HG02588 (cell line): ENCODE results near the gene VSIG10L.

ENCODE experiments used
- ATAC-seq: cut with Tn5 transposase; IDR thresholded peaks from one replicate; pipeline ENCODE4 v1.9.1; 2021; ENCODE audit warnings: mild to moderate bottlenecking, moderate library complexity; ENCODE audit not compliant: unreplicated experiment

VSIG10L gene

DNA sequence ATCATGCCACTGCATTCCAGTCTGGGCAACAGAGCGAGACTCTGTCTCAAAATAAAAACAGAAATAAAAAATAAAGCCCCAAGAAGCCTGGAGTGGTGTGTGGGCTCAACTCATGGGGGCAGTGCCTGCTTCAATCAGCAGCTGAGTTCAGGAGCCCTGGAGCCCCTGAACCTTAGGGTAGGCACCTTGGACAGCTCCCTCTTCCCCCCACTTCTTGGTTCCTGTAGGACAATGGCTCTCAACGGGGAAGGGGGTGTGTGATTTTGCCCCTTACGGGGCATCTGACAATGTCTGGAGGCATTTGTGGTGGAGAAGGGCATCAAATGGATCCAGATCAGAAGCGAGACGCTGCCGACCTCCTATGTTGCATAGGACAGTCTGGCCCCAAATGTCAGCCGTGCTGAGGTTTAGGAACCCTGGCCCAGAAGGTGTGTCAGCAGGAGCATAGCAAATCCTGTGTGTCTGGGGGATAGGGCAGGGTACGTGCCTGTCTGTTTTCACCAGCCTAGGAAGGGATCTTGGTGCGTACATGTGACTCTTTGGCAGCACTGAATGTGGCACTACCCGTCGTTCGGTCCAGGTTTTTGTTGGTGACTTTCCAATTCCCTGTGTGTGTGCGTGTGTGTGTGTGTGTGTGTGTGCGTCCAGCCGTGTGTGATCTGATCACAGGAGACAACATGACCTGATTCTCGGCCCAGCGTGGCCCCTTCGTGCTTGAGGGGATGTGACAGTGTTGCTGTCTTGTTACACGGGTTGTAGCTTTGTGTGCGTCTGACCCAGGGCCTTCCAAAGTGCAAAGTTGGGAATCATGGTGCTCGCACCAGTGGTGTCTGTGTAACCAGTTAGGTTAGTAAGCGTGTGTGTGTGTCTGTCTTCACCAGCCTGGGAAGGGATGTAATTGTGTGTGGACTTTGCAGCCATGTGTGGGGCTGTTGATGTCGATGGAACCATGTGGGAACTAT is 23.0 kb downstream of the VSIG10L start:
- ATAC-seq: no peak

DNA sequence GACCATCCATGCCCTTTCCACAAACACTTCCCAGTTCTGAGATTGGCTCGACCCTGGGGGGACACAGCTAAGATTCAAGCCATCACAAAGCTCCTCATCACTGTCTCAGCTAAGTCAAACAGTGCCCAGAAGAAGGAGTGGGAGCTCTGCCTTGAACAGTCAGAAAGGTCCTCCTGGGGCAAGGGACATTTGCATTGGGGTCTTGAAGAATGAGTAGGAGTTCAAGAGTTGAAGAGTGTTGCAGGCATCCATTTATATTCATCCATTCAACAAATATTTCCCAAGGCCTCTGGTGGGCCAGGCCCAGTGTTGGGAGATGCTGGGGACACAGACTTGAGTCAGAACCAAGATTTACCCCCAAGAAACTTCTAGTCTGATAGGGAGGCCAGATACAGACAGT is 24.0 kb downstream of the VSIG10L start:
- no peak for ATAC-seq

DNA sequence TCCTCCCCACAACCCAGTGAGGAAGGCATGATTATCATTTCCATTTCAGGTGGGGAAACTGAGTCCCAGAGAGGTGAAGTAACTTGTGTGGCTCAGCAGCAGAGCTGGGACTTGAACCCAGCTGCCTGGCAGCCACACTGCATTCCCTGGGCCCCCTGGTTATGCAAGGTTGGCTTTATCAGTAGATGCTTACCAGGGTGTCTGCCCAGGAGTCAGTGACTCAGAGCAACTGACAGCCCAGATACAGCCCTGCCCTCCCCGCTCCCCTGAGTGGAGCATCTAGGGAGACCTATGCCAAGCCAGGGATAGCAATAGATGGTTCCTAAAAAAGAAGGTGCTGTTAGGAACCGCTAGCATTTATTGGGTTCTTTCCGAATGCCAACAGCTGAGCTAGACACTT is 24.6 kb downstream of the VSIG10L start:
- ATAC-seq: no peak

DNA sequence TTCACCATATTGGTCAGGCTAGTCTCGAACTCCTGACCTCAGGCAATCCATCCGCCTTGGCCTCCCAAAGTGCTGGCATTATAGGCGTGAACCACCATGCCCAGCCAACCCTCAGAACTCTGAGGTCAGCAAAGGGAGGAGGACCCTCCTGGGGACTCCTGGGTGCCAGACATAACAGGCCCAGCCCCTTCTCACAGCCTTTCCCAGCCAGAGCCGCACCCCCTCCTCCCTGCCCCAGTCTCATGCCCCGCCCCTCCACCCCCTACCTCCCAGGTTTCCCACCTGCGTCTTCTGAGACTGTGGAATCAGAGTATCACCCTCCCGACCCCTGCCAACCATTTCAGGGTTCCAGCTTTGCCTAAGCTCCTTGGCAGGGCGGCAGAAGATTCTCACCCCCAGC is 25.3 kb downstream of the VSIG10L start:
- ATAC-seq: no peak

DNA sequence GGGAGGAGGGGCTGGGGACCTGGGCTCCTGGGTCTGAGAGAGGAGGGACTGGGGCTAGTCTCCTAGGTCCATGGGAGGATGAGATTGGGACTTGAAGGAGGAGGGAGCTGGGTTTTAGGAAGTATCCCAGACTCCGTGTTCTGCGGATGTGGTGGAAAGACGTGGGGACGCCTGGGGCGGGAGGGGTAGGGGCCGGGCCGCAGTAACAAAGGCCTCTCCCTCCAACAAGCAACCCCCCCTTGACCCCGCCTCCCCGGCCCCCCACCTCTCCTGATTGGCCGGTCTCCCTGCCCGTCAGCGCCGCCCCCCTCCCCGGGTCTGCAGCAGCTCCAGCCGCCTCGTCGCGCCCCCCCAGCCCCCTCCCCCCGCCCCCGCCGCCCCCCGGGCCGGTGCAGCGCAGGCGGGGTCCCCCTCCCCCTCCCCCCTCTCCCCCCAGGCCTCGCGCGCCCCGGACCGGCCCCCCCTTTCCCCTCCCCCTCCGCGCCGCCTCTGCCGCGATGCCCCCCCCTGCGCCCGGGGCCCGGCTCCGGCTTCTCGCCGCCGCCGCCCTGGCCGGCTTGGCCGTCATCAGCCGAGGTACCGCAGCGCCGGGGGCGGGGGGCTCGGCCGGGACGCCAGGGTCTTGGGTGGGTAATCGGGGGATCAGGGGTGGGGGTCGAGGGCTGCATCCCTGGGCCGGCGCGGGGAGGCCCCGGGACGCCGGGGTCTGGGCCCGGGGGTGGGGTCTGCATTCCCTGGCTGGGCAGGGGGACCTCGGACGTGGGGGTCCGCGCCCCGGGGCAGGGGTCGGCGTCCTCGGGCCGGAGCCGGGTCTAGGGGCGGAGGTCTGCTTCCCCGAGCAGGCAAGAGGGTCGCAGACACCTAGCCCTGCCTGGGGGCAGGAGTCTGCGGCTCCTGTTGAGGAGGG is 30.3 kb downstream of the VSIG10L start, which contains the start of gene IGLON5:
IGLON5 (plus strand) TSS at position 294 of the 907 bp plus-strand sequence; CDS start at position 498, 204 bp downstream.
- no peak for ATAC-seq

DNA sequence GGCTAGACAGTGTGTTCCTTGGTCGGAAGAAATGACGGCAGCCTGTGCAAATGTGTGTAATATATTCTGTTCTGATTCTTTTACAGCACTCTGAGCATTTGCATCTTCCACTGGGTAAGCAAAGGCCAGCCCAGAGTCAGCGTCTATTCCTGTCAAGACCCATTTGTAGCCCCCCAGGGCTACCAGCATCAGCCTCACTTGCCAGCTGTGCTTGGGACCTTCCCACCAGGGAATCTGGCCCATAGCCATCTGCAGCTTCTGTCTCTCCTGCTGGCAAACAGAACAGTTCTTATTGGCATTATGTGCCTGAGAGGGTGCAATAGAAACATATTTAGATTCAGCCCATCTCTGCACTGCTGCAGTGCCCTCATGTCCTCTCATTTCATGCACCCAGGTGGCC is 36.5 kb downstream of the VSIG10L start:
- no peak for ATAC-seq

DNA sequence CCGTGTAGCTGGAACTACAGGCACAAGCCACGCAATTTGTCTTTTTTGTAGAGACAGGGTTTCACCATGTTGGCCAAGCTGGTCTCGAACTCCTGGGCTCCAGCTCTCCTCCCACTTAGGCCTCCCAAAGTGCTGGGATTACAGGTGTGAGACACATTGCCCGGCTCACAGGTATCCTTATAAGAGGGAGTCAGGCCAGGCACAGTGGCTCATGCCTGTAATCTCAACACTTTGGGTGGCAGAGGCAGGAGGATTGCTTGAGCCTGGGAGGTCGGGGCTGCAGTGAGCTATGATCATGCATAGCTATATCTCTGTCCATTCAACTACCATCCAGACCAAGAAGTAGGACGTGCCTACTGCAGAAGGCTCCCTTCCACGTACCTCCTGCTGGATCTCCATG is 40.7 kb downstream of the VSIG10L start:
- ATAC-seq: no peak

DNA sequence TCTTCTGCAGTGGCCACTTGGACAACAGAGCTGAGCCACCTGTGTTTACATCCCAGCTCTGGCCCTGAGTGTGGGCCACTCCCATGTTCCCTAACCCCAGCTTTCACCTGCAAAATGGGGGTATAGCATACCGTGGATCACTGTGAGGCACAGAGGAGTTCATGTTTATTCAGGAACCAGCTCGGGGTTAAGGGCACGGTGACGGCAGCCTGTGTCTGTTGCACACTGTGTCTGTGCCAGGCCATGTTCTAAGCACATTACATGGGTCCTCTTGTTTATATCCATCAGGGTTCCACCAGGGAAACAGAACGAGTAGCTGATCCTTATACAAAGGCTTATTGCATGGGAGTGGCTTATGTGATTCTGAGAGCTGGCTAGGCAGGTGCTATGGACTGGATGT is 44.5 kb downstream of the VSIG10L start:
- ATAC-seq: no peak

DNA sequence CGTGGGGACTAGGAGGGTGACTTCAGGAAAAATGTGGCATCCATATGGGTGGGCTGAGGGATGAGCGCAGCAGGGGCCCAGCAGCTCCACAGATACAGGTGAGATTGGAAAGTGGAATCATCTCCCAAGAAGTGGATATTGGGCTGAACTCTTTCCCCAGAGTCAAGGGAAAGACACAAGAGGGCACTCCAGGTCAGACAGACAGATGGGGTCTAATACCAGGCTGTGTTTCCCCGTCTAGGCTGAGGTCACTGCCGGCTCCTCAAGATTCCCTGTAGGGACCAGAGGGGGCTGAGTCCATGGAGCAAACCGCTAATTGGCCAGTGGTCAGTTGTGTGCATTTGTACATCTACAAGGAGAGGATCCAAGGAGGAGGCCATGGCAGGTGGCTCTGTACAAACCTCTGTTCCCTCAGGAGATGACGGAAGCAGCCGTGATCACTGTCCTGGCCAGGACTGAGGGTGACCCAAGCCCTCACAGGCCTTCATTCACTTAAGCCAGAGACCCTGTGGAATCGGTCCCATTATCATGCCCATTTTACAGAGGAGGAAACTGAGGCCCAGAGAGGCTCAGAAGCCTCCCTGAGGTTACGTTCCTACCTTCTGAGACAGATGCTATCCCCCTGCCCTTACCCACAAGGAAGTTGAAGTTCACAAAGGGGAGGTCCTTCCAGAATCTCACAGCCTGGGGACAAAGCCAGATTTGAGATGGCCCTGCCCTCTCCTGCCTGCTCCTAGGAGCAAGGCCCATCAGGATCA is 45.4 kb downstream of the VSIG10L start:
- no peak for ATAC-seq

DNA sequence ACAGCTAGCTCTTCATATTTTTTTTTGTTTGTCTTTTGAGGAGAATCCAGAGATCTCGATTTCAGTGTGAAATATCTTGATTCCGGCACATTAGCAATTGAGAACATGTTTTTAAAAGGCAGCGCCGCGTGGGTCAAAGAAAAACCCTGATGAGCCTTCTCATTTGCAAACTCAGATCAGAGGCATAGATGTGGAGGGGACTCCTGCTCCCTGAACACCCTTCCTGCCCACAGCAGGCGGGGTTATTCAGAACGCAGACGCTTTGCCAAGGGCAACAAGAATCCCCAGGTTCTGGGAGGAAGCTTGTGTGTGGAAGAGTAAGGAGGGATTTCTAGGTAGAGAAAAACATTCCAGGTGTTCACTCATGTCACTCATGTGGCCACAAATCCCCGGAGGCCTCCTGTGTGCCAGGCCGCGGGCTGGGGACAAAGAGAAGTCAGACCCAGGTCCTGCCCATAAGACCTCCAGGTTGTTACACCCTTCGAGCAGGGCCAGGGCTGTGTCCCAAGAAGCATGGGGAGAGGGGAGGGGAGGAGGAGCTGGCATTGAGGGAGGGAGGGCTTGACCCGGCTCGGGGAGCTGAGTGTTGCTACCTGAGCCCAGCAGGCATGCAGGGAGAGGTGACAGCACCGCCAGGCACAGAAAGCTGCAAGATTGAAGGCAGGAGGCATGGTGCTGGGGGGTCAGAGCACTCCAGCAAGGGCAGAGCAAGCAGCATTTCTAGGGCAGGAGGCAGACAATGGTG is 46.4 kb downstream of the VSIG10L start:
- no peak for ATAC-seq

DNA sequence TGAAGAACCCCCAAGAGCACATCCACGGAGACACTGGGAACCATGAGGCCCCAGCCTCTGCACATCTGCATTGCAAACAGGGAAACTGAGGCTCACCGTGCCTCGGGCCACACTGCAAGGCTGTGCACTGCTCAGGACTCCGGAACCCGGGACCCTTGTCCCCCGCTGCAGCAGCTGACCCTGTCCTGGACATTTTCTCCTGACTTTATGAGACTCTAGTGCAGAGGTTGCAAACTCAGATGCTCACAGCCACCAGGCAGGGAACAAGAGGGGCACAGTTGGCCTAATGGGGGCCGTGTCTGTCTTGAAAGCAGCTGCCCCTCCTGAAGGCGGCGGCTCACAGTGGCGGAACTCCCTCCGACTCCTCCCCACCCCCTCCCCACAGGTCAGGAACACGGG is 47.0 kb downstream of the VSIG10L start:
- no peak for ATAC-seq

DNA sequence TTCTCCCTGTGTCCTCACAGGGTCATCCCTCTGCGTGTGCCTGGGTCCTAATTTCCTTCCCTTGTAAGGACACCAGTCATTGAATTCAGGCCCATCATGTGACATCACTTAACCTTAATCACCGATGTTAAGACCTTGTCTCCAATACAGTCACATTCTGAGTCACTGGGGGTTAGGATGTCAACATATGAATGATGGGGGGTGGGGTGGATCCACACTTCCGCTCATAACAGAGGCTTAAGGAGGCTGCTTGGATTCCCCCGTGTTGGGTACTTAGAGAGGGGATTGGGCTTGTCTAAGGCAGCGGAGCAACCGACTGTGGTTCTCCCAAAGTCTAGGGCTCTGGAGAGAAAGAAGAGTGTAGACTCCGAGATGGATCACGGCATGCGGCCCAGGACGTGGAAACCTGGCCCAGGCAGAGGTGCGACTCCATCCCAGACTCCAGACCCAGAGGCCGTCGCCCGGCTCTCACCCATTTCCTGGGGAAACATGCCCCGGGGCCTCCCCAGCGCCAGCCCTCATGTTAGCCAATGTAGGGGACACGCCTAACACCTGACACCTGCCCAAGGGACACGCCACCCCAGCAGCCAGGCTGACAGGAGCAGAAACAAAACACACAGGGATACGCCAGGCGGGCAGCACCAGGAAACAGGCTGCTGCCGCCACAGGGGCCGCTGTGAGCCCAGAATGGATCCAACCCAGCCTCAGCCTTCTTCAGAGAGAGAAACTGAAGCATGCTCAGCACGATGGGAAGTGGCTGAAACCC is 47.5 kb downstream of the VSIG10L start:
- no peak for ATAC-seq

DNA sequence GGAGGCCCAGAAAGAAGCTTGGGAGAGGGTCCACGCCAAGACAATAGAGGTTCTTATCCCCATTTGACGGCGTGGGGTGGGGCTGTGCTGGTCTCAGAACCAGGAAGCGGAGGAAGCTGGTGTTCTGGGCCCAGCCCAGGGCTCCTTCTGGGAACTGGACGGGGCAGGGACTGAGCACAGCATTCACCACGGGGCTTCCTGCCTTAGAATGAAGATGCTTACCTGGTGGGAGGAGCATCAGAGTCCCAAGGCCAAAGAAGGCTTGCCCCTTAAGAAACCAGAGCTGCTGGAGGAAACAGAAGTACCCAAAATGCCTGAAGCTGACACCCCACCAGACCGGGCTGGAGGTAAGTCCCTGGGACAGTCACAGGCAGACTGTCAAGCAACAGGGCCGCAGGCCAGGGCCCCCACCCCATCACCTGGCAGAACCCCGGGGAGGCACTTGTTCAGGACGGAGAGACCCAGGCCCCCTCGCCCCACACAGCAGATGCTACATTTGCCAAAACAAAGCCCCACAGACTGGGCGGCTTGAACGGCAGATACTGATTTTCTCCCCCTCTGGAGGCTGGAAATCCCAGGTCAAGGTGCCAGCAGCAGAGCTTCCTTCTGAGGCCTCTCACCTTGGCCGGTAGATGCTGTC is 48.2 kb downstream of the VSIG10L start:
- no peak for ATAC-seq

DNA sequence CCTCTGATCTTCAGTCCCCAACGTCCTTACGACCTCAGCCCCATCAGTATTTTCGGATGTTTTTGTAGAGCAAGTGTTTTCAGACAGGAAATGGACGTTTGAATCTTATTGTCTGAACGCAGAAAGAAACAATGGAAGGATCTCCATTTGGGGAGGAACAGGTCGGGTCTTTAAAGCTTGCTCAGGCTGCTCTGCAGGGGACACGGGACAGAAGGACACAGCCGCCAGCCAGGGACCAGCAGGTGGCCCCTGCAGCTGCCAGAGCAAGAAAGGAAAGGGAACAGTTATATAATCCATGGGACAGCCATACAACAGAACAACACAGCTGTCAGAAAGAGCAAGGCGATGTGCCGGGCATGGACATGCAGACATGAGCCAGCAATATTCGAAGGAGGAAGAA is 49.0 kb downstream of the VSIG10L start:
- ATAC-seq: no peak

DNA sequence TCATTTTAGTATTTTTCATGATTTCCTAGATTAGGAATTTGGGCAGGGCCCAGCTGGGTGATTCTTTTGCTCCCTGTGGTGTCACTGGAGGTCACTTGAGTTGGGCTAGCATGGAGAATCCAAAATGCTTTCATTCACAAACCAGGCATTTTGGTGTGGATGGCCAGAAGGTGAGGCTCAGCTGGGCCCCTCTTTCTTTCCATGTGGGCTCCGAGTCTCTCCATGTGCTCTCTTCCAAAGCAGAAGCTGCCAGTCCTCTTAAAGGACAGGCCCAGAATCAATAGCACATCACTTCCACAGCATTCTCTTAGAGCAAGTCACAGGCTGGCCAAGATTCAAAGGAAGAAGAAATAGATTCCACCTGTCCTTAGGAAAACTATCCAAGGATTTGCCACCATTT is 52.3 kb downstream of the VSIG10L start:
- ATAC-seq: no peak

DNA sequence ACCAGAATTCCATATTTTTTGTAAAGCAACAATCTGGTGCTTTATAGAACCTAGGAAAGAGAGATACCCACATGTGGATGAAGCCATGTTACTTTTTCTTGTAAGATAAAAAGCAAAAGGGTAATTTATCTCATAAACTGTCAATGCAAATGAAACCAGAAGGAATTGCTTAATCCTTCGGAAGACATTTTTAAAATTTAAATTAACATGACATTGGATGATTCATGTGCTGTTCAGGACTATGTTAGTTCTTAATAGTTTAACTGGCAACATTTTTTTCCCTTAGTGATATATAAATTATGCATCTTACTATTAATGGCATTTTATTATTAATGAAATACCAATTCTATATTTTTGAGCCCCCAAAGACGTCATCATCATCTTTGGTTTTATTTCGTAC is 56.3 kb downstream of the VSIG10L start:
- ATAC-seq: no peak

DNA sequence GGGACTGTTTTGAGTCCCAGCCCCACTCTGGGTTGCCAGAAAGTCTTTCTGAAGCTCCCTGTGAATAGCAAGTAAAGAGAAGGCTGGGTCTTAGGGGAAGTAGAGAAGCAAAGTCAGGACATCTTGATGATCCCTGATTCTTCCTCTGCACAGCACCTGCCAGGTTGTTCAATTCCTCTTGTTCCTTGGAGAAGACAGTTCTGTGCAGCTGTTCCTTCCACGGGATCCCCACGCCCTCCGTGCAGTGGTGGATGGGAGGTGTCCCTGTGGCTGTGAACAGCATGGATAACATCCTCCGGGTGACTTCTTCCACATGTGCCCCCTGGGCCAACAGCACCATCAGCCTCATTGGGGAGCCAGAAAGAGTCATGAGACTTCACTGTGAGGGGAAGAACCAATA is 59.6 kb downstream of the VSIG10L start:
- no peak for ATAC-seq
